ENCODE data around the gene FRRS1.

GRCh38 chr1:99766378-99766800 is at the start of gene FRRS1:
- TF ChIP-seq CTCF (conservative IDR thresholded peaks at IDR 0.05; ENCODE audit: low read depth, low read length) = no peak
- TF ChIP-seq EZH2 (IDR thresholded peaks at IDR 0.05; ENCODE audit: borderline replicate concordance, low read depth, low read length, poor library complexity, severe bottlenecking) = no peak

Measured in A673 (cell line).